WTC11 (cell line): ENCODE results near the gene BMX.

Source experiments
- GTF2I ChIP-seq: fragments of 250-450 bp; sonication (Bioruptor Pico); conservative IDR thresholded peaks from 2 replicates; pipeline ENCODE4 v1.4.0; 2021; ENCODE audit warnings: mild to moderate bottlenecking
- KAT7 ChIP-seq: sonication (generic); formaldehyde crosslinking; IDR thresholded peaks from 2 replicates; pipeline ENCODE4 v1.8.1; 2023; ENCODE audit warnings: missing genetic modification reagents, mild to moderate bottlenecking, borderline replicate concordance
- NR1H2 ChIP-seq: sonication (generic); formaldehyde crosslinking; IDR thresholded peaks from 2 replicates; pipeline ENCODE4 v1.9.0; 2021; ENCODE audit warnings: mild to moderate bottlenecking, moderate library complexity, missing genetic modification reagents
- RELA ChIP-seq: sonication (generic); formaldehyde crosslinking; IDR thresholded peaks from 2 replicates; pipeline ENCODE4 v1.8.1; 2022; ENCODE audit warnings: missing genetic modification reagents, mild to moderate bottlenecking, borderline replicate concordance
- SP1 ChIP-seq: sonication (generic); formaldehyde crosslinking; conservative IDR thresholded peaks from 2 replicates; pipeline ENCODE4 v1.8.1; 2022; ENCODE audit warnings: missing genetic modification reagents
- TF ChIP-seq, protein P1 (sequence below): fragments of 200-600 bp; IDR thresholded peaks from 2 replicates; pipeline ENCODE4 v1.8.0; 2022; ENCODE audit warnings: antibody characterized with exemption
- TF ChIP-seq, protein P2 (sequence below): sonication (generic); formaldehyde crosslinking; IDR thresholded peaks from 2 replicates; pipeline ENCODE4 v1.8.0; 2022; ENCODE audit warnings: mild to moderate bottlenecking, missing genetic modification reagents
- TF ChIP-seq, protein P3 (sequence below): sonication (generic); formaldehyde crosslinking; IDR thresholded peaks from 2 replicates; pipeline ENCODE4 v1.8.1; 2022; ENCODE audit warnings: mild to moderate bottlenecking, moderate library complexity, missing genetic modification reagents
- TF ChIP-seq, protein P4 (sequence below): sonication (generic); formaldehyde crosslinking; IDR thresholded peaks from 2 replicates; pipeline ENCODE4 v1.8.0; 2022; ENCODE audit warnings: mild to moderate bottlenecking, missing genetic modification reagents

DNA sequence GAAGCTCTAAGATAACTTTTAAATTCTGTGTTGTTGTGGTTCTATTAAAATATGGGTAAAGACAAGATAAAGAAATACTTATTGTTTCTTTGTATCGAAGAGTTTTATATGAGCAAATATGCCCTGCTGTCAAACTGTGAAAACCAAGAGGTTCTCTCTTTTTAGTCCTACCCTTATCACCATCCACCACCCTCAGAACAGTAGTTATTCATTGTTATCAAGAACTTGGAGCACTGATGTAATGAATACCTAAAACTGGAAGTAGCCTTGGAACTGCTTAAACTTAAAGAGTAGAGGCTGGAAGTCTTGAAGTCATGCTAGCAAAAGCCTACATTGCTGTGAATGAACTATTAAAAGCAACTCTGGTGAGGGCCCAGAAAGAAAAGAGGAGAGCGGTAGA is 16.7 kb upstream of the BMX start:
- TF ChIP-seq NR1H2 (CRISPR knock-in tag) (no peak), KAT7 (no peak), GTF2I (CRISPR knock-in tag) (no peak), RELA (CRISPR knock-in tag) (no peak), SP1 (no peak)
- TF ChIP-seq, protein P1, sequence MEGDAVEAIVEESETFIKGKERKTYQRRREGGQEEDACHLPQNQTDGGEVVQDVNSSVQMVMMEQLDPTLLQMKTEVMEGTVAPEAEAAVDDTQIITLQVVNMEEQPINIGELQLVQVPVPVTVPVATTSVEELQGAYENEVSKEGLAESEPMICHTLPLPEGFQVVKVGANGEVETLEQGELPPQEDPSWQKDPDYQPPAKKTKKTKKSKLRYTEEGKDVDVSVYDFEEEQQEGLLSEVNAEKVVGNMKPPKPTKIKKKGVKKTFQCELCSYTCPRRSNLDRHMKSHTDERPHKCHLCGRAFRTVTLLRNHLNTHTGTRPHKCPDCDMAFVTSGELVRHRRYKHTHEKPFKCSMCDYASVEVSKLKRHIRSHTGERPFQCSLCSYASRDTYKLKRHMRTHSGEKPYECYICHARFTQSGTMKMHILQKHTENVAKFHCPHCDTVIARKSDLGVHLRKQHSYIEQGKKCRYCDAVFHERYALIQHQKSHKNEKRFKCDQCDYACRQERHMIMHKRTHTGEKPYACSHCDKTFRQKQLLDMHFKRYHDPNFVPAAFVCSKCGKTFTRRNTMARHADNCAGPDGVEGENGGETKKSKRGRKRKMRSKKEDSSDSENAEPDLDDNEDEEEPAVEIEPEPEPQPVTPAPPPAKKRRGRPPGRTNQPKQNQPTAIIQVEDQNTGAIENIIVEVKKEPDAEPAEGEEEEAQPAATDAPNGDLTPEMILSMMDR: no peak
- TF ChIP-seq, protein P2, sequence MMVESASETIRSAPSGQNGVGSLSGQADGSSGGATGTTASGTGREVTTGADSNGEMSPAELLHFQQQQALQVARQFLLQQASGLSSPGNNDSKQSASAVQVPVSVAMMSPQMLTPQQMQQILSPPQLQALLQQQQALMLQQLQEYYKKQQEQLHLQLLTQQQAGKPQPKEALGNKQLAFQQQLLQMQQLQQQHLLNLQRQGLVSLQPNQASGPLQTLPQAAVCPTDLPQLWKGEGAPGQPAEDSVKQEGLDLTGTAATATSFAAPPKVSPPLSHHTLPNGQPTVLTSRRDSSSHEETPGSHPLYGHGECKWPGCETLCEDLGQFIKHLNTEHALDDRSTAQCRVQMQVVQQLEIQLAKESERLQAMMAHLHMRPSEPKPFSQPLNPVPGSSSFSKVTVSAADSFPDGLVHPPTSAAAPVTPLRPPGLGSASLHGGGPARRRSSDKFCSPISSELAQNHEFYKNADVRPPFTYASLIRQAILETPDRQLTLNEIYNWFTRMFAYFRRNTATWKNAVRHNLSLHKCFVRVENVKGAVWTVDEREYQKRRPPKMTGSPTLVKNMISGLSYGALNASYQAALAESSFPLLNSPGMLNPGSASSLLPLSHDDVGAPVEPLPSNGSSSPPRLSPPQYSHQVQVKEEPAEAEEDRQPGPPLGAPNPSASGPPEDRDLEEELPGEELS (CRISPR knock-in tag): no peak
- TF ChIP-seq, protein P3, sequence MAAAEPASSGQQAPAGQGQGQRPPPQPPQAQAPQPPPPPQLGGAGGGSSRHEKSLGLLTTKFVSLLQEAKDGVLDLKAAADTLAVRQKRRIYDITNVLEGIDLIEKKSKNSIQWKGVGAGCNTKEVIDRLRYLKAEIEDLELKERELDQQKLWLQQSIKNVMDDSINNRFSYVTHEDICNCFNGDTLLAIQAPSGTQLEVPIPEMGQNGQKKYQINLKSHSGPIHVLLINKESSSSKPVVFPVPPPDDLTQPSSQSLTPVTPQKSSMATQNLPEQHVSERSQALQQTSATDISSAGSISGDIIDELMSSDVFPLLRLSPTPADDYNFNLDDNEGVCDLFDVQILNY (CRISPR knock-in tag): no peak
- TF ChIP-seq, protein P4, sequence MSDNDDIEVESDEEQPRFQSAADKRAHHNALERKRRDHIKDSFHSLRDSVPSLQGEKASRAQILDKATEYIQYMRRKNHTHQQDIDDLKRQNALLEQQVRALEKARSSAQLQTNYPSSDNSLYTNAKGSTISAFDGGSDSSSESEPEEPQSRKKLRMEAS: no peak
